Measurements from ENCODE around the gene MAF. TPM values are rescaled to one million over a fixed set of nuclear protein-coding genes. Genes with fewer than 3 reads are reported as not detected.
A peak's percentile ranks its signal among the peaks of the same experiment; 100 is the strongest.

MAF gene
- total and polyA plus RNA-seq, 9 of the 15 experiments (the other 6 are each of a cell fraction or from before 2014, with no cell fraction given) = 0.01 to 0.18 TPM; not detected in 7

DNA sequence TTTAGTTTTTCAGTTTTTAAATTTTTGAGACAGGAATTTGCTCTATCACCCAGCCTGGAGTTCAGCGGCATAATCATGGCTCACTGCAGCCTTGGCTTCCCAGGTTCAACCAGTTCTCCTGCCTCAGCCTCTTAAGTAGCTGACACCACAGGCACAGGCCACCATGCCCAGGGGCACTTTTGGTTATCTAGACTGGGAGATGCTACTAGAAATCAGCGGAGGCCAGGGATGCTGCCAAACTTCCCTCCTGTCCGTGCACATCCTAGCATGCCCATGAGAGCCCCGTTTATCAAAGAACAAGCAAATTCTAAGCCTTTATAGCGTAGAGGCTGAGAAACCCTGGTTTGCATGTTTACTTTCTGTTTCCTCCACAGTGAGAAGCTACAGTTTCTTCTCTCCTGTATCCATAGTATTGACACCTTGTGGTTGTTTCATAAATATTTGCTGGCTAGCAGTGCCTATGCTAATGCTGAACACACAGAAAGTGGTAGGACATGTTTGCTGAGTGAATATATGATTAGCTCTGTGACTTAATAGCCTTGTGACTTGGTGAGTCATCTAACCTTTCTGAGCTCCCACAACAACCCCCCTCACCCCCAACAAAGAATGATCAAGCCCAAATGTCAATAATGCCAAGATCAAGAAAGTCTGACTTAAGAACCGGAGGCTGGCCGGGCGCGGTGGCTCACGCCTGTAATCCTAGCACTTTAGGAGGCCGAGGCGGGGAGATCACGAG is 39.2 kb upstream of the MAF start:
- no TSS peak for BruUV-seq (replicated peaks)
- no peak for ATAC-seq
- no peaks in the 10 kb centered on the region for H3K9me3 ChIP-seq (replicated peaks; ENCODE audit: control insufficient read depth, insufficient read depth, low read depth, low read length)
- ChIA-PET CTCF (ENCODE audit: low intra/inter-chr PET ratio) (no interaction called here), POLR2A (no interaction called here)
- DNase-seq (ENCODE audit: extremely low read depth in 1 of 4, low spot score in 3 of 4) = no peak
- H3K36me3 ChIP-seq (ENCODE audit: control insufficient read depth, insufficient read depth, low read length) = no peaks in the 10 kb centered on the region
- no peak overlapping the region for H3K4me2 ChIP-seq (ENCODE audit: insufficient read depth, low read length)
- no peaks in the 10 kb centered on the region for H3K4me1 ChIP-seq (replicated peaks in 1 of 2; ENCODE audit: control insufficient read depth in 2 of 2, insufficient read depth in 2 of 2, low read length in 2 of 2)
- in situ Hi-C loops (cut with MboI) (no loop called here), intact Hi-C loops (cut with micrococcal nuclease) (no loop called here)
- H3K27ac ChIP-seq (ENCODE audit: extremely low read depth, low read depth, low read length) = no peak overlapping the region
- no peak overlapping the region for H2AFZ ChIP-seq (ENCODE audit: low read depth, low read length)
- FAIRE-seq = no peak
- H4K20me1 ChIP-seq (replicated peaks; ENCODE audit: control insufficient read depth, insufficient read depth, low read length) = no peaks in the 10 kb centered on the region
- TF ChIP-seq, protein P1, sequence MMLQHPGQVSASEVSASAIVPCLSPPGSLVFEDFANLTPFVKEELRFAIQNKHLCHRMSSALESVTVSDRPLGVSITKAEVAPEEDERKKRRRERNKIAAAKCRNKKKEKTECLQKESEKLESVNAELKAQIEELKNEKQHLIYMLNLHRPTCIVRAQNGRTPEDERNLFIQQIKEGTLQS (IDR thresholded peaks at IDR 0.05) = peak; percentile 67; the same call in 1 of the 2 replicates
- TF ChIP-seq, protein P1 (CRISPR knock-in tag; conservative IDR thresholded peaks at IDR 0.05) = no peak
- TF ChIP-seq ZEB2 (IDR thresholded peaks at IDR 0.05) (no peak), FOSL1 (tag; conservative IDR thresholded peaks at IDR 0.05) (peak; percentile 69), NR2C2 (CRISPR knock-in tag; IDR thresholded peaks at IDR 0.05) (no peak), NR2C2 (tag; IDR thresholded peaks at IDR 0.05) (no peak), TRIM28 (IDR thresholded peaks at IDR 0.05) (no peak), ZNF121 (CRISPR knock-in tag; conservative IDR thresholded peaks at IDR 0.05) (no peak), IFI16 (CRISPR knock-in tag; IDR thresholded peaks at IDR 0.05) (no peak), JUN (IDR thresholded peaks at IDR 0.05; ENCODE audit: borderline replicate concordance, low read depth, low read length) (peak; percentile 19; the same call in 1 of the 2 replicates), JUN (CRISPR knock-in tag; IDR thresholded peaks at IDR 0.05; ENCODE audit: borderline replicate concordance) (no peak), ZNF3 (CRISPR knock-in tag; IDR thresholded peaks at IDR 0.05) (peak; percentile 38; the same call in 1 of the 2 replicates)
- TF ChIP-seq, protein P2, sequence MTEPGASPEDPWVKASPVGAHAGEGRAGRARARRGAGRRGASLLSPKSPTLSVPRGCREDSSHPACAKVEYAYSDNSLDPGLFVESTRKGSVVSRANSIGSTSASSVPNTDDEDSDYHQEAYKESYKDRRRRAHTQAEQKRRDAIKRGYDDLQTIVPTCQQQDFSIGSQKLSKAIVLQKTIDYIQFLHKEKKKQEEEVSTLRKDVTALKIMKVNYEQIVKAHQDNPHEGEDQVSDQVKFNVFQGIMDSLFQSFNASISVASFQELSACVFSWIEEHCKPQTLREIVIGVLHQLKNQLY (CRISPR knock-in tag; conservative IDR thresholded peaks at IDR 0.05) = no peak
- no peak overlapping the region for H3K9ac ChIP-seq (ENCODE audit: insufficient read depth in 1 of 2, low read depth in 2 of 2, low read length in 2 of 2)
- no peaks in the 10 kb centered on the region for H3K9me1 ChIP-seq (ENCODE audit: control insufficient read depth, insufficient read depth, low read length)
- H3K4me3 ChIP-seq = no peak overlapping the region
- no peaks in the 10 kb centered on the region for H3K79me2 ChIP-seq (ENCODE audit: control insufficient read depth, insufficient read depth, low read length)
- WGBS (ENCODE audit: insufficient coverage, low coverage, missing lambda C conversion rate) = 29% methylated on average over 13 of the region's 13 CpGs
- H3K27me3 ChIP-seq (ENCODE audit: control insufficient read depth in 2 of 2, insufficient read depth in 2 of 2, low read length in 2 of 2) = peaks cover 13 to 35% of the 10 kb centered on the region in 2 experiments; a peak in 4 of 5 replicates
